OCI-LY1 (cell line): ENCODE data around the gene MRGPRE.

Experiments
- H2AFZ ChIP-seq: fragments of 200-600 bp; sonication (generic), shearing (Covaris generic); 2 replicates; pipeline ENCODE4 v1.6.0; 2014; ENCODE audit warnings: antibody characterized with exemption, mild to moderate bottlenecking, low read length
- H3F3A ChIP-seq: fragments of 200-600 bp; sonication (generic), shearing (Covaris generic); 2 replicates; pipeline ENCODE4 v1.6.0; 2014; ENCODE audit warnings: mild to moderate bottlenecking, antibody characterized with exemption, low read length, moderate library complexity; ENCODE audit not compliant: insufficient read depth
- H3K27ac ChIP-seq: fragments of 200-600 bp; sonication (generic); 2 replicates; pipeline ENCODE4 v1.5.1; 2014; ENCODE audit warnings: low read length, mixed run types, mild to moderate bottlenecking, low read depth; ENCODE audit not compliant: poor library complexity, severe bottlenecking
- H3K27me3 ChIP-seq: fragments of 200-600 bp; sonication (generic); 2 replicates; pipeline ENCODE4 v1.6.0; 2014; ENCODE audit warnings: antibody characterized with exemption, mild to moderate bottlenecking, low read length, moderate library complexity; ENCODE audit not compliant: insufficient read depth
- H3K36me3 ChIP-seq: fragments of 200-600 bp; sonication (generic); 2 replicates; pipeline ENCODE4 v1.6.1; 2014; ENCODE audit warnings: mild to moderate bottlenecking, antibody characterized with exemption, low read length, moderate library complexity, mixed read lengths; ENCODE audit not compliant: insufficient read depth
- H3K4me1 ChIP-seq: fragments of 200-600 bp; sonication (generic); 2 replicates; pipeline ENCODE4 v1.5.1; 2014; ENCODE audit warnings: mild to moderate bottlenecking, low read length, moderate library complexity; ENCODE audit not compliant: insufficient read depth, severe bottlenecking
- H3K4me2 ChIP-seq: fragments of 200-600 bp; sonication (generic), shearing (Covaris generic); 2 replicates; pipeline ENCODE4 v1.6.1; 2014; ENCODE audit warnings: low read length
- H3K4me3 ChIP-seq: fragments of 200-600 bp; sonication (generic); 2 replicates; pipeline ENCODE4 v1.5.1; 2014; ENCODE audit warnings: low read length, low read depth, mild to moderate bottlenecking, mixed read lengths; ENCODE audit not compliant: poor library complexity, severe bottlenecking
- H3K79me2 ChIP-seq: fragments of 200-600 bp; shearing (Covaris generic); 2 replicates; pipeline ENCODE4 v1.6.1; 2016; ENCODE audit warnings: mixed run types, low read length, mixed read lengths; ENCODE audit not compliant: insufficient read depth
- H3K9ac ChIP-seq: fragments of 200-600 bp; sonication (generic), shearing (Covaris generic); 2 replicates; pipeline ENCODE4 v1.6.1; 2014; ENCODE audit warnings: mild to moderate bottlenecking, low read length, mixed read lengths
- H3K9me2 ChIP-seq: fragments of 200-600 bp; sonication (generic), shearing (Covaris generic); 2 replicates; pipeline ENCODE4 v1.6.1; 2014; ENCODE audit warnings: low read depth, mild to moderate bottlenecking, low read length, mixed read lengths
- H3K9me3 ChIP-seq: fragments of 200-600 bp; shearing (Covaris generic); 2 replicates; pipeline ENCODE4 v1.6.1; 2014; ENCODE audit warnings: low read length, mixed read lengths
- H4K20me1 ChIP-seq: fragments of 200-600 bp; sonication (generic), shearing (Covaris generic); 2 replicates; pipeline ENCODE4 v1.6.0; 2016; ENCODE audit warnings: mild to moderate bottlenecking, low read length; ENCODE audit not compliant: insufficient read depth
- CTCF ChIP-seq: fragments of 200-600 bp; sonication (generic), shearing (Covaris generic); IDR thresholded peaks from 2 replicates; pipeline ENCODE4 v1.5.1; 2017; ENCODE audit warnings: mild to moderate bottlenecking, antibody characterized with exemption, low read length, moderate library complexity, mixed read lengths
- EZH2 ChIP-seq: fragments of 200-600 bp; sonication (generic), shearing (Covaris generic); IDR thresholded peaks from 2 replicates; pipeline ENCODE4 v1.8.0; 2017; ENCODE audit warnings: borderline replicate concordance, mixed run types, mild to moderate bottlenecking, antibody characterized with exemption, low read length, moderate library complexity, mixed read lengths

Gene MRGPRE

GRCh38 chr11:3228445-3228829 is 3.8 kb downstream of the MRGPRE start:
- Histone ChIP-seq H3K9ac (no peak overlapping the region), H3K27ac (no peak overlapping the region), H3K4me1 (no peaks in the 10 kb centered on the region), H3K9me2 (no peaks in the 10 kb centered on the region), H2AFZ (no peak overlapping the region), H3K4me2 (no peak overlapping the region), H3K27me3 (0 out of 2 replicates have a peak, but pooled peaks cover 3% of the 10 kb centered on the region), H3K36me3 (no peaks in the 10 kb centered on the region), H3K9me3 (no peaks in the 10 kb centered on the region), H3F3A (no peaks in the 10 kb centered on the region), H4K20me1 (no peaks in the 10 kb centered on the region), H3K4me3 (no peak overlapping the region), H3K79me2 (no peaks in the 10 kb centered on the region)
- TF ChIP-seq CTCF (no peak), EZH2 (no peak)

- Histone ChIP-seq H3K9me3 (no peaks in the 10 kb centered on the region), H3K36me3 (no peaks in the 10 kb centered on the region), H3K9me2 (no peaks in the 10 kb centered on the region), H3K4me1 (no peaks in the 10 kb centered on the region), H3K9ac (no peak overlapping the region), H3K27me3 (0 out of 2 replicates have a peak, but pooled peaks cover 3% of the 10 kb centered on the region), H3K4me3 (no peak overlapping the region), H3K4me2 (no peak overlapping the region), H4K20me1 (no peaks in the 10 kb centered on the region), H3K27ac (no peak overlapping the region), H3F3A (no peaks in the 10 kb centered on the region), H3K79me2 (no peaks in the 10 kb centered on the region), H2AFZ (no peak overlapping the region)
- TF ChIP-seq EZH2 (no peak), CTCF (no peak)
These were observed 4.4 kb downstream of the MRGPRE start for GRCh38 chr11:3227568-3228444.

GRCh38 chr11:3226846-3227567 is 5.2 kb downstream of the MRGPRE start:
- Histone ChIP-seq H3F3A (no peaks in the 10 kb centered on the region), H2AFZ (no peak overlapping the region), H3K4me1 (no peaks in the 10 kb centered on the region), H4K20me1 (no peaks in the 10 kb centered on the region), H3K4me3 (no peak overlapping the region), H3K79me2 (no peaks in the 10 kb centered on the region), H3K9me2 (no peaks in the 10 kb centered on the region), H3K9me3 (no peaks in the 10 kb centered on the region), H3K27ac (no peak overlapping the region), H3K36me3 (no peaks in the 10 kb centered on the region), H3K4me2 (no peak overlapping the region), H3K9ac (no peak overlapping the region), H3K27me3 (0 out of 2 replicates have a peak, but pooled peaks cover 3% of the 10 kb centered on the region)
- TF ChIP-seq CTCF, result no peak
- no peak for TF ChIP-seq EZH2
